K562 (cell line): ENCODE results near the gene CPTP. TPM values are rescaled to one million over a fixed set of nuclear protein-coding genes. Genes with fewer than 3 reads are reported as not detected.

Source experiments
- AFF4 ChIP-seq: sonication (generic); formaldehyde crosslinking; IDR thresholded peaks from 2 replicates; pipeline ENCODE4 v1.8.0; 2023; ENCODE audit warnings: mild to moderate bottlenecking, missing genetic modification reagents
- CHD1 ChIP-seq: fragments of 200-600 bp; sonication (generic); IDR thresholded peaks from one replicate; pipeline ENCODE4 v1.6.1; 2012; ENCODE audit warnings: mild to moderate bottlenecking, moderate library complexity, low read length, inconsistent platforms
- CREB1 ChIP-seq, 2 experiments: sonication (generic) in 1 of 2; formaldehyde crosslinking in 1 of 2; IDR thresholded peaks; 2 replicates each; pipeline versions ENCODE4 v1.6.1 to v1.8.0; 2012 to 2022; ENCODE audit warnings: inconsistent platforms in 1 of 2, mild to moderate bottlenecking in 1 of 2, missing genetic modification reagents in 1 of 2, moderate library complexity in 1 of 2
- ESRRB ChIP-seq: fragments of 250-450 bp; sonication (Bioruptor Pico); IDR thresholded peaks from 2 replicates; pipeline ENCODE4 v1.5.0; 2020; ENCODE audit warnings: mild to moderate bottlenecking, moderate library complexity, borderline replicate concordance
- FOS ChIP-seq: IDR thresholded peaks from 3 replicates; pipeline ENCODE4 v1.6.1; 2011; ENCODE audit not compliant: insufficient read length; ENCODE audit errors: extremely low read depth
- HDAC1 ChIP-seq, 2 experiments: fragments of 450-650 bp; IDR thresholded peaks; 2 replicates each; pipeline ENCODE4 v1.6.1; 2016 to 2017; ENCODE audit warnings: inconsistent platforms in 1 of 2, mild to moderate bottlenecking in 1 of 2, moderate library complexity in 1 of 2
- HMG20A ChIP-seq: fragments of 450-650 bp; formaldehyde crosslinking; conservative IDR thresholded peaks from 2 replicates; pipeline ENCODE4 v1.4.0; 2020; ENCODE audit warnings: mild to moderate bottlenecking, mixed read lengths
- HMGXB4 ChIP-seq: sonication (generic); formaldehyde crosslinking; IDR thresholded peaks from 2 replicates; pipeline ENCODE4 v1.8.1; 2023; ENCODE audit warnings: mild to moderate bottlenecking, missing genetic modification reagents
- MBD2 ChIP-seq: sonication (generic); IDR thresholded peaks from 2 replicates; pipeline ENCODE4 v1.6.1; 2016; ENCODE audit warnings: low read depth, borderline replicate concordance
- SMAD1 ChIP-seq: fragments of 150-350 bp; IDR thresholded peaks from 2 replicates; pipeline ENCODE4 v1.6.1; 2014; ENCODE audit warnings: low read length, low read depth; ENCODE audit not compliant: partially characterized antibody
- SREBF1 ChIP-seq: fragments of 150-350 bp; IDR thresholded peaks from 2 replicates; pipeline ENCODE4 v1.6.1; 2014; ENCODE audit warnings: antibody characterized with exemption, low read depth, low read length, borderline replicate concordance
- TARDBP ChIP-seq: fragments of 450-650 bp; IDR thresholded peaks from 2 replicates; pipeline ENCODE4 v1.6.1; 2016
- THAP12 ChIP-seq: fragments of 250-450 bp; sonication (Bioruptor Pico); IDR thresholded peaks from 2 replicates; pipeline ENCODE4 v1.9.0; 2021; ENCODE audit warnings: mild to moderate bottlenecking, inconsistent platforms
- polyA plus RNA-seq, 8 experiments: library from polyadenylated mRNA; depleted of rRNA in 4 of 8; stranded (reverse) in 5 of 8; unstranded in 3 of 8; fragments of >200 nt; fragmentation: Nextera tagmentation in 2 of 8; fragmentation: Illumina TruSeq in 1 of 8; extraction: Ambion mirVana in 2 of 8; extraction: Trizol in 1 of 8; gene quantifications; 2 replicates each; pipeline versions ENCODE4 v1.2.1 to v1.2.3, GENCODE V29; 2011 to 2014; ENCODE audit warnings: inconsistent platforms in 1 of 8, missing spikeins in 1 of 8
- total RNA-seq, 7 experiments: library from RNA; depleted of rRNA in 6 of 7; stranded (reverse); fragments of >200 nt in 6 of 7; fragmentation: Illumina TruSeq in 2 of 7; extraction: Trizol in 2 of 7; gene quantifications; 2 replicates each; pipeline versions ENCODE4 v1.2.1 to v1.2.3, GENCODE V29; 2011 to 2021; ENCODE audit warnings: low replicate concordance in 1 of 7
- TF ChIP-seq, protein P1 (sequence below): IDR thresholded peaks from 2 replicates; pipeline ENCODE4 v1.6.1; 2016; ENCODE audit warnings: missing genetic modification characterization, missing compliant biosample characterization

Gene CPTP
- total and polyA plus RNA-seq, 9 of the 15 experiments (the other 6 are each of a cell fraction or from before 2014, with no cell fraction given), result 0.11 to 25.8 (median 3.5) TPM

GRCh38 chr1:1308756-1309250 is 15.8 kb upstream of the CPTP start (continued):
- TF ChIP-seq, protein P1, sequence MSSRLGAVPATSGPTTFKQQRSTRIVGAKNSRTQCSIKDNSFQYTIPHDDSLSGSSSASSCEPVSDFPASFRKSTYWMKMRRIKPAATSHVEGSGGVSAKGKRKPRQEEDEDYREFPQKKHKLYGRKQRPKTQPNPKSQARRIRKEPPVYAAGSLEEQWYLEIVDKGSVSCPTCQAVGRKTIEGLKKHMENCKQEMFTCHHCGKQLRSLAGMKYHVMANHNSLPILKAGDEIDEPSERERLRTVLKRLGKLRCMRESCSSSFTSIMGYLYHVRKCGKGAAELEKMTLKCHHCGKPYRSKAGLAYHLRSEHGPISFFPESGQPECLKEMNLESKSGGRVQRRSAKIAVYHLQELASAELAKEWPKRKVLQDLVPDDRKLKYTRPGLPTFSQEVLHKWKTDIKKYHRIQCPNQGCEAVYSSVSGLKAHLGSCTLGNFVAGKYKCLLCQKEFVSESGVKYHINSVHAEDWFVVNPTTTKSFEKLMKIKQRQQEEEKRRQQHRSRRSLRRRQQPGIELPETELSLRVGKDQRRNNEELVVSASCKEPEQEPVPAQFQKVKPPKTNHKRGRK (tag), result no peak
- TF ChIP-seq SREBF1, result no peak
- TF ChIP-seq CREB1 (IDR thresholded peaks at IDR 0.05), result no peak
- peak; percentile 6; the same call in 1 of the 2 replicates for TF ChIP-seq CREB1 (CRISPR knock-in tag; IDR thresholded peaks at IDR 0.05)
- TF ChIP-seq AFF4, result no peak; the same call in 1 of the 2 replicates
- TF ChIP-seq MBD2, result no peak
- peak; percentile 79 for TF ChIP-seq CHD1
- peak in 1 of 2 experiments; percentile 9; a peak in 2 of 4 replicates for TF ChIP-seq HDAC1 (IDR thresholded peaks at IDR 0.05)
- no peak for TF ChIP-seq ESRRB (CRISPR knock-in tag)
- TF ChIP-seq SMAD1, result no peak
- TF ChIP-seq TARDBP, result 0 out of 2 replicates have a peak, but pooled peaks have one; percentile 15
- 0 out of 2 replicates have a peak, but pooled peaks have one; percentile 6 for TF ChIP-seq THAP12
- no peak for TF ChIP-seq HMG20A (CRISPR knock-in tag)
- 0 out of 2 replicates have a peak, but pooled peaks have one; percentile 17 for TF ChIP-seq HMGXB4 (CRISPR knock-in tag)
- TF ChIP-seq FOS, result no peak
